OCI-LY3 (cell line): Measurements from ENCODE around the gene RPGRIP1.

Experiments
- H2AFZ ChIP-seq: fragments of 200-600, 300-600 bp; shearing (Covaris generic); 2 replicates; pipeline ENCODE4 v1.6.0; 2014; ENCODE audit warnings: antibody characterized with exemption, low read depth, low read length
- H3K27ac ChIP-seq: fragments of 200-600, 300-600 bp; sonication (generic); 2 replicates; pipeline ENCODE4 v1.5.1; 2014; ENCODE audit warnings: mild to moderate bottlenecking, low read length, moderate library complexity, mixed read lengths
- H3K27me3 ChIP-seq: fragments of 200-600, 300-600 bp; sonication (generic); 2 replicates; pipeline ENCODE4 v1.6.1; 2014; ENCODE audit warnings: low read depth, low read length, mixed read lengths
- H3K36me3 ChIP-seq: fragments of 200-600, 300-600 bp; sonication (generic); replicated peaks from 2 replicates; pipeline ENCODE3; 2014; ENCODE audit warnings: low read depth, low read length, mixed read lengths
- H3K4me1 ChIP-seq: fragments of 300-600, 200-600 bp; sonication (generic); 2 replicates; pipeline ENCODE4 v1.6.1; 2014; ENCODE audit warnings: low read length, mixed read lengths
- H3K4me2 ChIP-seq: fragments of 200-600, 300-600 bp; sonication (generic); 2 replicates; pipeline ENCODE4 v1.6.1; 2014; ENCODE audit warnings: low read length, mixed read lengths
- H3K4me3 ChIP-seq: fragments of 300-600, 200-600 bp; sonication (generic); 2 replicates; pipeline ENCODE4 v1.5.1; 2014; ENCODE audit warnings: antibody characterized with exemption, mild to moderate bottlenecking, low read length, moderate library complexity
- H3K79me2 ChIP-seq: fragments of 300-600, 200-600 bp; shearing (Covaris generic); 2 replicates; pipeline ENCODE4 v1.6.1; 2014; ENCODE audit warnings: mild to moderate bottlenecking, low read length, mixed read lengths
- H3K9ac ChIP-seq: fragments of 300-600, 200-600 bp; shearing (Covaris generic); 2 replicates; pipeline ENCODE4 v1.6.0; 2014; ENCODE audit warnings: mild to moderate bottlenecking, low read length, moderate library complexity
- H3K9me3 ChIP-seq: fragments of 200-600, 300-600 bp; shearing (Covaris generic); 2 replicates; pipeline ENCODE4 v1.6.1; 2014; ENCODE audit warnings: low read length, mixed read lengths; ENCODE audit not compliant: insufficient read depth
- H4K20me1 ChIP-seq: fragments of 200-600, 300-600 bp; sonication (generic); 2 replicates; pipeline ENCODE4 v1.6.1; 2016; ENCODE audit warnings: low read length, mixed read lengths; ENCODE audit not compliant: insufficient read depth
- EZH2phosphoT487 ChIP-seq: fragments of 200-600 bp; shearing (Covaris generic); IDR thresholded peaks from 2 replicates; pipeline ENCODE4 v1.6.1; 2018; ENCODE audit warnings: antibody characterized with exemption, mixed run types, low read depth
- TF ChIP-seq, protein P1 (sequence below): fragments of 200-600, 300-600 bp; sonication (generic); IDR thresholded peaks from 2 replicates; pipeline ENCODE4 v1.5.1; 2014; ENCODE audit warnings: antibody characterized with exemption, low read length, low read depth

Gene RPGRIP1

GRCh38 chr14:21244544-21244943 lies 35.3 kb upstream of the RPGRIP1 start:
- Histone ChIP-seq H3K79me2 (peaks cover 100% of the 10 kb centered on the region), H3K36me3 (peaks cover 71% of the 10 kb centered on the region), H3K4me1 (peaks cover 5% of the 10 kb centered on the region; the same call in 1 of the 2 replicates)

GRCh38 chr14:21245813-21246212 lies 34.1 kb upstream of the RPGRIP1 start:
- no peaks in the 10 kb centered on the region for H3K27me3 ChIP-seq
- peaks cover 5% of the 10 kb centered on the region; the same call in 1 of the 2 replicates for H3K4me1 ChIP-seq
- peaks cover 73% of the 10 kb centered on the region for H3K36me3 ChIP-seq
- TF ChIP-seq, protein P1, sequence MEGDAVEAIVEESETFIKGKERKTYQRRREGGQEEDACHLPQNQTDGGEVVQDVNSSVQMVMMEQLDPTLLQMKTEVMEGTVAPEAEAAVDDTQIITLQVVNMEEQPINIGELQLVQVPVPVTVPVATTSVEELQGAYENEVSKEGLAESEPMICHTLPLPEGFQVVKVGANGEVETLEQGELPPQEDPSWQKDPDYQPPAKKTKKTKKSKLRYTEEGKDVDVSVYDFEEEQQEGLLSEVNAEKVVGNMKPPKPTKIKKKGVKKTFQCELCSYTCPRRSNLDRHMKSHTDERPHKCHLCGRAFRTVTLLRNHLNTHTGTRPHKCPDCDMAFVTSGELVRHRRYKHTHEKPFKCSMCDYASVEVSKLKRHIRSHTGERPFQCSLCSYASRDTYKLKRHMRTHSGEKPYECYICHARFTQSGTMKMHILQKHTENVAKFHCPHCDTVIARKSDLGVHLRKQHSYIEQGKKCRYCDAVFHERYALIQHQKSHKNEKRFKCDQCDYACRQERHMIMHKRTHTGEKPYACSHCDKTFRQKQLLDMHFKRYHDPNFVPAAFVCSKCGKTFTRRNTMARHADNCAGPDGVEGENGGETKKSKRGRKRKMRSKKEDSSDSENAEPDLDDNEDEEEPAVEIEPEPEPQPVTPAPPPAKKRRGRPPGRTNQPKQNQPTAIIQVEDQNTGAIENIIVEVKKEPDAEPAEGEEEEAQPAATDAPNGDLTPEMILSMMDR = no peak
- no peak for TF ChIP-seq EZH2phosphoT487
- H4K20me1 ChIP-seq = peaks cover 99% of the 10 kb centered on the region
- H2AFZ ChIP-seq = no peak overlapping the region
- H3K4me2 ChIP-seq = no peak overlapping the region
- no peak overlapping the region for H3K27ac ChIP-seq
- no peak overlapping the region for H3K9ac ChIP-seq
- H3K4me3 ChIP-seq = no peak overlapping the region
- H3K9me3 ChIP-seq = no peaks in the 10 kb centered on the region
- peaks cover 100% of the 10 kb centered on the region for H3K79me2 ChIP-seq

More at GRCh38 chr14:21244544-21244943, 35.3 kb upstream of the RPGRIP1 start:
- Histone ChIP-seq H3K4me2 (no peak overlapping the region), H3K4me3 (no peak overlapping the region), H3K27me3 (no peaks in the 10 kb centered on the region), H4K20me1 (peaks cover 99% of the 10 kb centered on the region), H3K9me3 (no peaks in the 10 kb centered on the region), H3K27ac (no peak overlapping the region), H2AFZ (no peak overlapping the region), H3K9ac (no peak overlapping the region)
- TF ChIP-seq, protein P1 = no peak
- no peak for TF ChIP-seq EZH2phosphoT487

GRCh38 chr14:21248338-21248737 lies 31.5 kb upstream of the RPGRIP1 start:
- no peaks in the 10 kb centered on the region for H3K4me1 ChIP-seq
- H3K4me3 ChIP-seq = no peak overlapping the region
- H3K9me3 ChIP-seq = no peaks in the 10 kb centered on the region
- TF ChIP-seq, protein P1 = no peak
- TF ChIP-seq EZH2phosphoT487 = no peak
- H3K79me2 ChIP-seq = peaks cover 100% of the 10 kb centered on the region
- H3K4me2 ChIP-seq = no peak overlapping the region
- H3K9ac ChIP-seq = no peak overlapping the region
- no peak overlapping the region for H3K27ac ChIP-seq
- H4K20me1 ChIP-seq = peaks cover 99% of the 10 kb centered on the region
- H2AFZ ChIP-seq = no peak overlapping the region
- peaks cover 72% of the 10 kb centered on the region for H3K36me3 ChIP-seq
- no peaks in the 10 kb centered on the region for H3K27me3 ChIP-seq

GRCh38 chr14:21248739-21249411 lies 31.0 kb upstream of the RPGRIP1 start:
- Histone ChIP-seq H2AFZ (no peak overlapping the region), H3K4me2 (no peak overlapping the region), H3K27me3 (no peaks in the 10 kb centered on the region), H4K20me1 (peaks cover 100% of the 10 kb centered on the region), H3K36me3 (peaks cover 72% of the 10 kb centered on the region), H3K4me1 (no peaks in the 10 kb centered on the region), H3K9me3 (no peaks in the 10 kb centered on the region), H3K27ac (no peak overlapping the region), H3K79me2 (peaks cover 100% of the 10 kb centered on the region), H3K9ac (no peak overlapping the region), H3K4me3 (no peak overlapping the region)
- no peak for TF ChIP-seq EZH2phosphoT487
- TF ChIP-seq, protein P1 = no peak
